Large intestine (tissue), 12 donors: Measurements from ENCODE around the gene LTBP4. TPM values are rescaled to one million over a fixed set of nuclear protein-coding genes. Genes with fewer than 3 reads are reported as not detected.

ENCODE experiments used
- DNase-seq, 2 donors: peaks; one replicate each; pipeline versions ENCODE4 v3.0.0 to v3.0.0-alpha.2; 2013
- H3K27ac ChIP-seq: one replicate; pipeline ENCODE4 v1.5.1; 2013; ENCODE audit warnings: low read length
- H3K27me3 ChIP-seq: 2 replicates; pipeline ENCODE4 v1.6.1; 2013; ENCODE audit warnings: low read length; ENCODE audit not compliant: control insufficient read depth, insufficient read depth
- H3K36me3 ChIP-seq: 2 replicates; pipeline ENCODE4 v1.6.1; 2013; ENCODE audit warnings: low read length; ENCODE audit not compliant: control insufficient read depth, insufficient read depth
- H3K4me1 ChIP-seq: one replicate; pipeline ENCODE4 v1.6.1; 2013; ENCODE audit warnings: low read length; ENCODE audit not compliant: control insufficient read depth, insufficient read depth
- H3K4me3 ChIP-seq: one replicate; pipeline ENCODE4 v1.5.1; 2013; ENCODE audit warnings: low read length
- H3K9me3 ChIP-seq: one replicate; pipeline ENCODE4 v1.6.1; 2013; ENCODE audit warnings: mild to moderate bottlenecking, low read depth, low read length, moderate library complexity; ENCODE audit not compliant: control insufficient read depth
- WGBS: methylation state at CpG from one replicate; pipeline ENCODE4 v1.1.5; 2013; ENCODE audit warnings: low lambda C conversion rate; ENCODE audit not compliant: insufficient coverage; 5-methylcytosine and 5-hydroxymethylcytosine counted together
- long read RNA-seq, 11 donors: transcript quantifications; one replicate each; lab custom pipeline, GENCODE V29; 2026
- polyA plus RNA-seq: library from polyadenylated mRNA; unstranded; fragments of 120-200 nt; gene quantifications from one replicate; pipeline ENCODE4 v1.2.1, GENCODE V29; 2013

Gene LTBP4, protein sequence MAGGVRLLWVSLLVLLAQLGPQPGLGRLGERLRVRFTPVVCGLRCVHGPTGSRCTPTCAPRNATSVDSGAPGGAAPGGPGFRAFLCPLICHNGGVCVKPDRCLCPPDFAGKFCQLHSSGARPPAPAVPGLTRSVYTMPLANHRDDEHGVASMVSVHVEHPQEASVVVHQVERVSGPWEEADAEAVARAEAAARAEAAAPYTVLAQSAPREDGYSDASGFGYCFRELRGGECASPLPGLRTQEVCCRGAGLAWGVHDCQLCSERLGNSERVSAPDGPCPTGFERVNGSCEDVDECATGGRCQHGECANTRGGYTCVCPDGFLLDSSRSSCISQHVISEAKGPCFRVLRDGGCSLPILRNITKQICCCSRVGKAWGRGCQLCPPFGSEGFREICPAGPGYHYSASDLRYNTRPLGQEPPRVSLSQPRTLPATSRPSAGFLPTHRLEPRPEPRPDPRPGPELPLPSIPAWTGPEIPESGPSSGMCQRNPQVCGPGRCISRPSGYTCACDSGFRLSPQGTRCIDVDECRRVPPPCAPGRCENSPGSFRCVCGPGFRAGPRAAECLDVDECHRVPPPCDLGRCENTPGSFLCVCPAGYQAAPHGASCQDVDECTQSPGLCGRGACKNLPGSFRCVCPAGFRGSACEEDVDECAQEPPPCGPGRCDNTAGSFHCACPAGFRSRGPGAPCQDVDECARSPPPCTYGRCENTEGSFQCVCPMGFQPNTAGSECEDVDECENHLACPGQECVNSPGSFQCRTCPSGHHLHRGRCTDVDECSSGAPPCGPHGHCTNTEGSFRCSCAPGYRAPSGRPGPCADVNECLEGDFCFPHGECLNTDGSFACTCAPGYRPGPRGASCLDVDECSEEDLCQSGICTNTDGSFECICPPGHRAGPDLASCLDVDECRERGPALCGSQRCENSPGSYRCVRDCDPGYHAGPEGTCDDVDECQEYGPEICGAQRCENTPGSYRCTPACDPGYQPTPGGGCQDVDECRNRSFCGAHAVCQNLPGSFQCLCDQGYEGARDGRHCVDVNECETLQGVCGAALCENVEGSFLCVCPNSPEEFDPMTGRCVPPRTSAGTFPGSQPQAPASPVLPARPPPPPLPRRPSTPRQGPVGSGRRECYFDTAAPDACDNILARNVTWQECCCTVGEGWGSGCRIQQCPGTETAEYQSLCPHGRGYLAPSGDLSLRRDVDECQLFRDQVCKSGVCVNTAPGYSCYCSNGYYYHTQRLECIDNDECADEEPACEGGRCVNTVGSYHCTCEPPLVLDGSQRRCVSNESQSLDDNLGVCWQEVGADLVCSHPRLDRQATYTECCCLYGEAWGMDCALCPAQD (N-terminal part only)
- polyA plus RNA-seq = 223 TPM
- long read RNA-seq, donor 1, full-length matches to known transcripts = 8 of 22 reads
- long read RNA-seq, donor 1, partial matches to known transcripts = 14 of 22 reads
- long read RNA-seq, donor 1, other reads (novel, unspliced or antisense) = 0 of 22 reads
- long read RNA-seq, donor 2, full-length matches to known transcripts = 9 of 41 reads
- long read RNA-seq, donor 2, partial matches to known transcripts = 27 of 41 reads
- long read RNA-seq, donor 2, other reads (novel, unspliced or antisense) = 5 of 41 reads
- long read RNA-seq, donor 3, full-length matches to known transcripts = 3 of 51 reads
- long read RNA-seq, donor 3, partial matches to known transcripts = 48 of 51 reads
- long read RNA-seq, donor 3, other reads (novel, unspliced or antisense) = 0 of 51 reads
- long read RNA-seq, donor 4 = 0 reads
- long read RNA-seq, donor 5, full-length matches to known transcripts = 13 of 42 reads
- long read RNA-seq, donor 5, partial matches to known transcripts = 29 of 42 reads
- long read RNA-seq, donor 5, other reads (novel, unspliced or antisense) = 0 of 42 reads
- long read RNA-seq, donor 6, full-length matches to known transcripts = 4 of 74 reads
- long read RNA-seq, donor 6, partial matches to known transcripts = 70 of 74 reads
- long read RNA-seq, donor 6, other reads (novel, unspliced or antisense) = 0 of 74 reads
- long read RNA-seq, donor 7, partial matches to known transcripts = 16 of 21 reads
- long read RNA-seq, donor 7, other reads (novel, unspliced or antisense) = 0 of 21 reads
- long read RNA-seq, donor 8, full-length matches to known transcripts = 6 of 51 reads
- long read RNA-seq, donor 8, partial matches to known transcripts = 45 of 51 reads
- long read RNA-seq, donor 8, other reads (novel, unspliced or antisense) = 0 of 51 reads
- long read RNA-seq, donor 9, partial matches to known transcripts = 11 of 12 reads
- long read RNA-seq, donor 9, other reads (novel, unspliced or antisense) = 0 of 12 reads
- long read RNA-seq, donor 10, full-length matches to known transcripts = 6 of 33 reads
- long read RNA-seq, donor 10, partial matches to known transcripts = 27 of 33 reads
- long read RNA-seq, donor 10, other reads (novel, unspliced or antisense) = 0 of 33 reads
- long read RNA-seq, donor 11, partial matches to known transcripts = 12 of 15 reads
- long read RNA-seq, donor 11, other reads (novel, unspliced or antisense) = 0 of 15 reads

DNA sequence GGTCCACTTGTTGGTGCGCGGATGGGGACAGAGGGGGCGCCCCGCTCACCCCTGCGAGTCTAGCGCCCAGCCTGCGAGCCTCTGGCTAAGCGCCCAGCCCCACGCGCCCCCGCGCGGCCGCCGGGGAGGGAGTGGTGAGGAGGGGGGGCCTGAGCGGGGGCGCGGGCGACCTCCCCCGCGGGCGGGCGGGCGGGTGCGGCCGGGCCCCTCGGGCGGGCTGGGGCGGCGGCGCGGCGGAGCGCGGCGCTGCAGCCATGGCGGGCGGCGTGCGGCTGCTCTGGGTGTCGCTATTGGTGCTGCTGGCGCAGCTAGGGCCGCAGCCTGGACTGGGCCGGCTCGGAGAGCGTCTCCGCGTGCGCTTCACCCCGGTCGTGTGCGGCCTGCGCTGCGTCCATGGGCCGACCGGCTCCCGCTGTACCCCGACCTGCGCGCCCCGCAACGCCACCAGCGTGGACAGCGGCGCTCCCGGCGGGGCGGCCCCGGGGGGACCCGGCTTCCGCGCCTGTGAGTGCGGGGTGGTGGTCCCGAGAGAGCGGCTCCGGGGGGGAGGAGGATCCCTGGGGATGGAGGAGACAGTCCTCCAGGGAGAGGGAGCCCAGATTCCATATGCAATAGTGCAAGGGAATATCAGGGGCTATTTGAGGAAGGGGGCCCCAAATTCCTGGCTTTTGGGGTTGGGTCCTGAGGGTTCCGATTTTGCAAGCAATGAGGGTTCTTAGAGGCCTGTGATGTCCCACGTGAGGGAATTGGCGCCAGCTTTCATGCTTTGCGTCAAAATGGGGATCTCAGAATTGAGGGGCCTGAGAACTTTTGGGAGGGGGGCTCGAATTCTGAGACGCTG lies at the start of gene LTBP4:
TSS of gene LTBP4 (plus strand) at position 236 of the 841 bp plus-strand sequence. CDS start at position 255, 19 bp downstream.
- Histone ChIP-seq H3K9me3 (peaks cover 8% of the 10 kb centered on the region), H3K4me3 (peak within 1 kb of the TSS; percentile 52), H3K4me1 (peaks cover 42% of the 10 kb centered on the region), H3K27ac (peak within 1 kb of the TSS; percentile 94), H3K27me3 (peaks cover 42% of the 10 kb centered on the region), H3K36me3 (no peaks in the 10 kb centered on the region)
- no CpG with 5 or more reads among the region's 82 CpGs for WGBS
- peak in 1 of 2 donors; percentile 62 for DNase-seq

DNA sequence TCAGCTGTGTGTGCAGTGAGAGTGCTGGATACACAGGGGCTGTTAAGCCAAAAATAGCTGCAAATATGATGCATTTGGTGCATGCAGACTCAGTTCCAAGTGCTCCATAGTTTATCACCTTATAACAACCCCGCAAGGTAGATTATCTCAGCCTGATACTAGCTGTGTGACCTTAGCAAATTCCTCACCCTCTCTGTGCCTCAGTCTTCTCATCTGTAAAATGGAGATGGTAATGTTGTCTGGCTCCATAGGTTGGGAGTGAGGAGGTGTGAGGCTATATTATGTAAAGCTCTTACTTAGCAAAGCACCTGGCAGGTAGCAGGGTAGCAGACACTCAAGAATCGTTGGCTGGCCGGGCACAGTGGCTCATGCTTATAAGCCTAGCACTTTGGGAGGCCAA lies 48.3 kb upstream of the LTBP4 start:
- peaks cover 2% of the 10 kb centered on the region for H3K4me1 ChIP-seq
- no peak overlapping the region for H3K4me3 ChIP-seq
- H3K9me3 ChIP-seq = no peaks in the 10 kb centered on the region
- H3K27ac ChIP-seq = no peak overlapping the region
- WGBS = no CpG with 5 or more reads among the region's 3 CpGs
- H3K27me3 ChIP-seq = peaks cover 40% of the 10 kb centered on the region
- H3K36me3 ChIP-seq = no peaks in the 10 kb centered on the region
- DNase-seq = no peak

DNA sequence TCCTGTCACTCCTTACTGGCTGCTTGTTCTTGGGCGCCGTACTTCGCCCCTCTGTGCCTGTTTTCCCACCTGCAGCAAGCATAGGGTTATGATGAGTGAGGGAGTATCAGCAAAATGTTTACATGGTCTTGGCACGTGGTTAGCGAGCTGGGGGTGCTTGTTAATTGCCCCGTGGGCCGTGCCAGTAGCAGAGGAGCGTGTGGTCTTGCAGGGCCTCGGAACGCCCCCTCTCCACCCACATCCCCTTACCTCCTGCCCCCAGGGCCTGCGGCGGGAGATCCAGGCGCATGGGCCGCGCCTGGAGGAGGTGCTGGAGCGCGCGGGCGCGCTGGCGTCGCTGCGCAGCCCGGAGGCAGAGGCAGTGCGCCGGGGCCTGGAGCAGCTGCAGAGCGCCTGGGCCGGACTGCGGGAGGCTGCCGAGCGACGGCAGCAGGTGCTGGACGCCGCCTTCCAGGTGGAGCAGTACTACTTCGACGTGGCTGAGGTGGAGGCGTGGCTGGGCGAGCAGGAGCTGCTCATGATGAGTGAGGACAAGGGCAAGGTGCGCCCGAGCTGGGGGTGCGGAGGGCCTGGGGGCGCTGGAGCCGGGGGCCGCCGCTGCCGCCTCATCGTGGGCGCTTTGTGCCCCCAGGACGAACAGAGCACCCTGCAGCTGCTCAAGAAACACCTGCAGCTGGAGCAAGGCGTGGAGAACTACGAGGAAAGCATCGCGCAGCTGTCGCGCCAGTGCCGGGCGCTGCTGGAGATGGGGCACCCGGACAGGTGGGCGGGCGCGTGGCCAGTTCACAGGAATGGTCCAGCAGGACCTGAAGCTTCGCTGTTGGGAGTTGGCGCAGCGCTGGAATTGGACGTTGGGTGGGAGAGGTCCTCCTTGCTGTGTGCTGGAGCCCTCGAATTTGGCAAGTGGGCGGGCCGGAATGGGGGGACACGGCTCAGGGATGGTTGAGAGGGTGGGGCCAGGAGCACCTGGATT lies 47.0 kb upstream of the LTBP4 start:
- DNase-seq = peak in 1 of 2 donors; percentile 65
- Histone ChIP-seq H3K27me3 (peaks cover 32% of the 10 kb centered on the region), H3K4me1 (peaks cover 2% of the 10 kb centered on the region), H3K27ac (no peak overlapping the region), H3K9me3 (no peaks in the 10 kb centered on the region), H3K4me3 (no peak overlapping the region), H3K36me3 (no peaks in the 10 kb centered on the region)
- whole genome bisulfite sequencing = 41% methylated on average over 3 of the region's 69 CpGs

DNA sequence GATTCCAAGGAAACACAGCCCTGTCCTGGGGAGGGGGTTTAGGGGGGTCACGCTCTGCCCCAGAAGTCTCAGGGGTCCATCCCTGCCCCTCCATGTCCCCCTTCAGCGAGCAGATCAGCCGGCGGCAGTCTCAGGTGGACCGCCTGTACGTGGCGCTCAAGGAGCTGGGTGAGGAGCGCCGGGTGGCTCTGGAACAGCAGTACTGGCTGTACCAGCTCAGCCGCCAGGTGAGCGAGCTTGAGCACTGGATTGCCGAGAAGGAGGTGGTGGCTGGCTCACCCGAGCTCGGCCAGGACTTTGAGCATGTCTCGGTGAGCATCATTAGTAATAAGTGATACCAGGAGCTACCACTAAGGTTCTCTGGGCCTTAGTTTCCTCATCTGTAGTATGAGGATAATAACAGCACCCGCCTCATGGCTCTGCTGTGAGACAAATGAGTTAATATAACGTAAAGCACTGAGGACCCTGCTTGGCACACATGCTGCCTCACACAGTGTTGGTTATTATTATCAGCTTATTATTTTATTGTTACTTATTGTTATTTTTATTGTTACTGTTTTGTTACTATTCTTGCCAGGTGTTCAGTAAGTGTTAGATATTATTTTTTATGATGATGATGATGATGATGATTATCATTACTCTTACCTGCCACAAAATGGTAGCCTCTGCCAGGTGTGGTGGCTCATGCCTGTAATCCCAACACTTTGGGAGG lies 45.0 kb upstream of the LTBP4 start:
- H3K4me1 ChIP-seq = no peaks in the 10 kb centered on the region
- H3K36me3 ChIP-seq = no peaks in the 10 kb centered on the region
- 71% methylated on average over 1 of the region's 17 CpGs for WGBS
- no peak overlapping the region for H3K27ac ChIP-seq
- H3K27me3 ChIP-seq = peaks cover 38% of the 10 kb centered on the region
- no peak overlapping the region for H3K4me3 ChIP-seq
- H3K9me3 ChIP-seq = no peaks in the 10 kb centered on the region
- no peak for DNase-seq

DNA sequence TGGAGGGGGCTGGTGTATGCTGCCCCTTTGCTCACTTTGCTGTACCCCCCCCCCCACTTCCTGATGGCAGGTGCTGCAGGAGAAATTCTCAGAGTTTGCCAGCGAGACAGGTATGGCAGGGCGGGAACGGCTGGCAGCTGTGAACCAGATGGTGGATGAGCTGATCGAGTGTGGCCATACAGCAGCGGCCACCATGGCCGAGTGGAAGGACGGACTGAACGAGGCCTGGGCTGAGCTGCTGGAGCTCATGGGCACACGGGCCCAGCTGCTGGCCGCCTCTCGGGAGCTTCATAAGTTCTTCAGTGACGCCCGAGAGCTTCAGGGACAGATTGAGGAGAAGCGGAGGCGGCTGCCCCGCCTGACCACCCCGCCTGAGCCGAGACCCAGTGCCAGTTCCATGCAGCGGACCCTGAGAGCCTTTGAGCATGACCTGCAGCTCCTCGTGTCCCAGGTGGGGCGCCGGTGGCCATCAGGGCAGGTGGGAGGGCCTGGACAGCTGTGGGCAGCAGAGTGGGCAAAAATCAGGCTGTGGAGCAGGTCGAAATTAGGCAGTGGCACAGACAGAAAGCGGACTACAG lies 44.1 kb upstream of the LTBP4 start:
- H3K4me3 ChIP-seq = no peak overlapping the region
- DNase-seq = no peak
- H3K4me1 ChIP-seq = no peaks in the 10 kb centered on the region
- peaks cover 40% of the 10 kb centered on the region for H3K27me3 ChIP-seq
- 83% methylated on average over 2 of the region's 24 CpGs for WGBS
- H3K9me3 ChIP-seq = no peaks in the 10 kb centered on the region
- no peaks in the 10 kb centered on the region for H3K36me3 ChIP-seq
- no peak overlapping the region for H3K27ac ChIP-seq

- Histone ChIP-seq H3K4me3 (no peak overlapping the region), H3K36me3 (no peaks in the 10 kb centered on the region), H3K27me3 (peaks cover 37% of the 10 kb centered on the region), H3K4me1 (no peaks in the 10 kb centered on the region), H3K27ac (no peak overlapping the region), H3K9me3 (no peaks in the 10 kb centered on the region)
- 87% methylated on average over 2 of the region's 3 CpGs for WGBS
- DNase-seq = no peak
Observed at GRCh38 chr19:40559394-40559793, 41.8 kb upstream of the LTBP4 start.

DNA sequence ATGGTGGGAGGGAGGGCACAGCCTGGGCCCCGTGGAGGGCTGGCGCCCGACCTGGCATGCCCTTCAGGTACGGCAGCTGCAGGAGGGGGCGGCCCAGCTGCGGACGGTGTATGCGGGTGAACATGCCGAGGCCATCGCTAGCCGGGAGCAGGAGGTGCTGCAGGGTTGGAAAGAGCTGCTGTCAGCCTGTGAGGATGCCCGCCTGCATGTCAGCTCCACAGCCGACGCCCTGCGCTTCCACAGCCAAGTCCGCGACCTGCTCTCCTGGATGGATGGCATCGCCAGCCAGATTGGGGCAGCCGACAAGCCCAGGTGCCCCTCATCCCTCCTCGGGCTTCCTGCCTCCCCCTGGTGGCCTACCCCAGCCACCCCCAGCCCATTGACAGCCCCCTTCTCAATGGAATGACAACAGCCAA lies 41.1 kb upstream of the LTBP4 start:
- Histone ChIP-seq H3K4me1 (no peaks in the 10 kb centered on the region), H3K9me3 (no peaks in the 10 kb centered on the region), H3K27me3 (peaks cover 34% of the 10 kb centered on the region), H3K36me3 (no peaks in the 10 kb centered on the region), H3K27ac (no peak overlapping the region), H3K4me3 (no peak overlapping the region)
- WGBS = no CpG with 5 or more reads among the region's 20 CpGs
- DNase-seq = no peak
